ENCODE measurements around the gene UNC5CL.

UNC5CL gene

DNA sequence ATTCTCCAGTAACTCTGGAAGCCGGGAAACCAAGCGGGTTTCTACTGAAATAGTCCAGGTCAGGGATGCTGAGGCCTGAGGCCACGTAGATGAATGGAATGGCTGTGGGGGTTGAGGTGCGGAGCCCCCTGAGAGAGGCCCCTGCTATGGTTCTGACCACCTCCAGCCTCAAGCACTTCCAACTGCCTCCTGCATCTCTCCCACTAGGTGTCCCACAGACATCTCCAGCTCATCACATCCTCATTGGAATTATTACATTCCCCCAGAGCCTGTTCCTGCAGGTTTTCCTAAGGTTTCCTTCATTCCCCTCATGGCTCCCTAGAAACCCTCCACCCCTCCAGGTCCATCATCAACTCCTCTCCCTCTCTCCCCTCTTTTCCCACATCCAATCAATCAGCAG is 48.7 kb downstream of the UNC5CL start:
- H3K36me3 ChIP-seq (ENCODE audit: control insufficient read depth, insufficient read depth, low read length) = no peaks in the 10 kb centered on the region
- DNase-seq (ENCODE audit: low read depth, low spot score) = no peak
- no peaks in the 10 kb centered on the region for H3K4me1 ChIP-seq (ENCODE audit: control insufficient read depth, insufficient read depth, low read length)
- H3K27me3 ChIP-seq (ENCODE audit: control insufficient read depth, insufficient read depth, low read length) = no peaks in the 10 kb centered on the region
- no peaks in the 10 kb centered on the region for H3K9me3 ChIP-seq (ENCODE audit: control insufficient read depth, insufficient read depth, low read length)
- H3K4me3 ChIP-seq (ENCODE audit: low read length) = no peak overlapping the region
- no peak overlapping the region for H3K27ac ChIP-seq (ENCODE audit: low read length)
- no CpG with 5 or more reads among the region's 4 CpGs for WGBS (ENCODE audit: insufficient coverage, insufficient read length)

DNA sequence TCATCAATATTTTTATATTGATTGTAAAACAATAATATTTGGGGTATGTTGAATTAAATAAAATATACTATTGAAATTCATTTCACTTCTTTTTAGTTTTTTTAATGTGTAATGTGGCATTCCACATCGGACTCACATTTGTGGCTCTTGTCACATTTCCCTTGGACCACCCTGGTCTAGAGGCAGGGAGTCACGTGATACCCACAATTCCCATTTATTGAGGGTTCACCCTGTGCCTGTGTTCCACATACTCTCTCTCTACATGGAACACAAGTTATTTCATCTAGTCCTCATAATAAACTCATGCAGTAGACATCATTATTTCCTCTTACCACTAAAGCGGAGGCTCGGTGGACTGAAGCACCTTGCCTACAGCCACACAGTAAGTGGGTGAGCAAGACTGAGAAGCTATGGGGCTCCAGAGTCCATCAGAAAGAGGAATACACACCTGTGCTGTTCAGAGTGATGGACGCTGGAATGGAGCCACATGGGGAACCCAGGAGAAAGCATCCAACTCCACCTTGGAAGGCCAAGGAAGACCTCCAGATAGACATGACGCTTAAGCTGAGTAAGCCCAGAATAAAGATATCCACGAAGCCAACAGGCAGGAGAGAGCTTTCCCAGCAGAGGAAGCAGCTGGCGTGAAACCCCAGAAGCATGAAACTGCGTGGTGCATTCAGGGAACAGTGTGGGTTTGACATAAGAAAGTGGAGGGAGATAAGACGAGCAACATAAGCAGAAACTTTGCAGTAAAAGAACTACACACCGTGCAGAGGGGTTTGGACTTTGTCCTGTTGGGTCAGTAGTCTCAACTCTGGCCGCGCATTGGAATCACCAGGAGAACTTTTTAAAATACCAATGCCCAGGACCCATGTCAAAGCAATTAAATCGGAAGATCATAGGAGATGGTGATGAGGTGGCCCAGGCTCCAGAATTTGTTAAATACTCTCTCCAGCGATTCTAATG is 49.5 kb downstream of the UNC5CL start:
- no peak overlapping the region for H3K4me3 ChIP-seq (ENCODE audit: low read length)
- DNase-seq (ENCODE audit: low read depth, low spot score) = no peak
- no peaks in the 10 kb centered on the region for H3K9me3 ChIP-seq (ENCODE audit: control insufficient read depth, insufficient read depth, low read length)
- no peak overlapping the region for H3K27ac ChIP-seq (ENCODE audit: low read length)
- no peaks in the 10 kb centered on the region for H3K4me1 ChIP-seq (ENCODE audit: control insufficient read depth, insufficient read depth, low read length)
- WGBS (ENCODE audit: insufficient coverage, insufficient read length) = no CpG with 5 or more reads among the region's 15 CpGs
- H3K27me3 ChIP-seq (ENCODE audit: control insufficient read depth, insufficient read depth, low read length) = no peaks in the 10 kb centered on the region
- no peaks in the 10 kb centered on the region for H3K36me3 ChIP-seq (ENCODE audit: control insufficient read depth, insufficient read depth, low read length)

DNA sequence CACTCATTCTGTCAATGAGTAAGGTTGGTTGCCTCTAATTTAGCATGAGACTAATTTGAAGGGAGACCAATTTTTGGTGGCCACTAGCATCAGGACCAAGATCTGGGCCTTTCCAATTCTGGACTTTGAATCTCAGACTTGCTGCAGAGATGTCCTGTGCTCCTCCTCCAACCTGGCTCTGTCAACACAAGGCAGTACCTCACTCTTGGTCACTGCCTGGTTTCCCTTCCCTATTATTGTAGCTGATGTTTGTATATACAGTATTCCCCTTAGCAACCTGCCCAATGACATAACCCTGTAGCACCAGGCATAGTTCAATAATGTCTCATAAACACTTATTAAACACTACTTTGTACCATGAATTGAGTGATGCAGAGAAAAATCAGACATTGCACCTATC is 50.4 kb downstream of the UNC5CL start:
- no peak for DNase-seq (ENCODE audit: low read depth, low spot score)
- Histone ChIP-seq H3K36me3 (ENCODE audit: control insufficient read depth, insufficient read depth, low read length) (no peaks in the 10 kb centered on the region), H3K9me3 (ENCODE audit: control insufficient read depth, insufficient read depth, low read length) (no peaks in the 10 kb centered on the region), H3K4me3 (ENCODE audit: low read length) (no peak overlapping the region), H3K27ac (ENCODE audit: low read length) (no peak overlapping the region), H3K4me1 (ENCODE audit: control insufficient read depth, insufficient read depth, low read length) (no peaks in the 10 kb centered on the region), H3K27me3 (ENCODE audit: control insufficient read depth, insufficient read depth, low read length) (no peaks in the 10 kb centered on the region)

DNA sequence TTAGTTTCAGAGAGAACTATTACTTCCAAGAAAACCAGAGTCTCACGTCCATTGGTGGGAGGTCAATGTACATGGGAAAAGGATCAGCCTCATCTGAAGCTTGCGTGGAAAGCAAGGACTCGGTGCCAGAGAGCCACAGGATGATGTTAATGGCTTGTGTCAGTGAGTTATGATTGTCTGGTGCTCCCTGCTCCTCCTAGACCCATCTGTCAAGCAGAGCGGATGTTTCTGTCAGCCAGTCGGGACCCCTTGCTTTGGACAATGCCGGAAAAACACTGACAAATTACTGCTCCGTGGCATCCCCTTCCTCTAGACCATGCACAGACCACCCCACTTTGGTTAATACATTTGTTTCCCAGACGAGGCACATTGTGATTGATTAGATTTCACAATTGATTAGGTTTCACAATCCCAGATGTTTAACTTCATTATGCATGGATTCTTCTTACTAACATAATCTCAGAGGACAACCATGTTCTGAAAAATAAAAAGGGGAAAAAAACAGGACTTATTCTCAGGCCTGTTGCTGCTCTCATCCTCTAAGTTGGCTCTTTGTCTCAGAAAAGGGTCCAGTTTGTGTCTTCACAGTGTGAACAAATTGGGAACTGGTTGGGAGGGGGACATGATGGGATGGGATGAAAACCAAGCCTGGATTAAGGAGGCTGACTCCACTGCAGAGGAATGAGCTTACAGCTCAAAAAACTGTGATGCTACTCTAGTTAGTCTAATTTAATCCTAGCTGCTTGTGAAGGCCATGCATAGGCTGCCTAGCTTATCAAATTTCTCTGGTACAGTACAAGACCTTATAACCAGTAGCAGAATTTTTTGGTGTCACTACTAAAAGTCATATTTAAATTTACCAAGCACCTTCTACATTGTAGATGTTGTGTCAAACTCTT is 51.9 kb downstream of the UNC5CL start:
- Histone ChIP-seq H3K27ac (ENCODE audit: low read length) (no peak overlapping the region), H3K4me1 (ENCODE audit: control insufficient read depth, insufficient read depth, low read length) (no peaks in the 10 kb centered on the region; the same call in 1 of the 2 replicates), H3K9me3 (ENCODE audit: control insufficient read depth, insufficient read depth, low read length) (no peaks in the 10 kb centered on the region), H3K36me3 (ENCODE audit: control insufficient read depth, insufficient read depth, low read length) (no peaks in the 10 kb centered on the region), H3K27me3 (ENCODE audit: control insufficient read depth, insufficient read depth, low read length) (no peaks in the 10 kb centered on the region), H3K4me3 (ENCODE audit: low read length) (no peak overlapping the region)
- no CpG with 5 or more reads among the region's 8 CpGs for WGBS (ENCODE audit: insufficient coverage, insufficient read length)
- DNase-seq (ENCODE audit: low read depth, low spot score) = no peak

DNA sequence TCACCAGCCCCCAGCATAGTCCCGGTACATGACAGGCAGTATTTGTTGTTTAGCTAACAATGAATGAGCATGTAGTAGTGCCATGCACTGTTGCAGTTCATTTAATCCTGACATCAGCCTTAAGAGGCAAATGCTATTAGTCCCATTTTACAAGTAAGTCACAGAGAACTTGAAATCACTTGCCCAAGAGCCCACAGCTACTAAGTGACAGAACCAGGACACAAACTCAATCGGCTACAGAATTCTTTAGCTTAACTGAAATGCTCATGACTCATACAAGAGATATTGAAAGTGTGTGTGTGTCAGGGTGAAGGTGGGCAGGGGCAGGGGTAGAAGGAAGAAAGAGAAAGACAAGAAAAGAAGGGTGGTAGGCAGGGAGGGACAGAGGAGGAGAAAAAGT is 52.7 kb downstream of the UNC5CL start:
- Histone ChIP-seq H3K4me3 (ENCODE audit: low read length) (no peak overlapping the region), H3K4me1 (ENCODE audit: control insufficient read depth, insufficient read depth, low read length) (no peaks in the 10 kb centered on the region; the same call in 1 of the 2 replicates)
- WGBS (ENCODE audit: insufficient coverage, insufficient read length) = no CpG with 5 or more reads among the region's 2 CpGs

DNA sequence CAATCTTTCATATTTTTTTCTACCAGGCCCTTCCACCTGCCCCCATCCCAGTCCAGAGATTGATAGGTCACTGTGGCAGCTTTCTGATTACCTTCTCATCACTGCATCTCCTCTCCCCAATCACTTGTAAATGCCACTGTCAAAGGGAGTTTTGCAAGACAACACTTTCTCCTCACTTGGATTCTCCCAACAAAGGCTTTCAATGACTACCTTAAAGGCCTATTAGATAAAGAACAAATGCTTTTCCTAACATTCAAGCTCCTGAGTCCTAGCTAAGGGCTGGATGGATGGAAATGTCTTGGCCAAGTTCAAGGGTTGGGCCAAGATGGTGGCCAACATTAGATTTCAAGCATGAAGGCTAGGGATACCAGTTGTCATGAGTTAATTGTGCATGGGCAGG is 55.3 kb downstream of the UNC5CL start:
- Histone ChIP-seq H3K4me3 (ENCODE audit: low read length) (no peak overlapping the region), H3K27ac (ENCODE audit: low read length) (no peak overlapping the region), H3K27me3 (ENCODE audit: control insufficient read depth, insufficient read depth, low read length) (no peaks in the 10 kb centered on the region), H3K36me3 (ENCODE audit: control insufficient read depth, insufficient read depth, low read length) (no peaks in the 10 kb centered on the region), H3K9me3 (ENCODE audit: control insufficient read depth, insufficient read depth, low read length) (no peaks in the 10 kb centered on the region), H3K4me1 (ENCODE audit: control insufficient read depth, insufficient read depth, low read length) (no peaks in the 10 kb centered on the region; the same call in 1 of the 2 replicates)
- DNase-seq (ENCODE audit: low read depth, low spot score) = no peak

More for the DNA sequence above, 52.7 kb downstream of the UNC5CL start:
- Histone ChIP-seq H3K27ac (ENCODE audit: low read length) (no peak overlapping the region), H3K27me3 (ENCODE audit: control insufficient read depth, insufficient read depth, low read length) (no peaks in the 10 kb centered on the region), H3K9me3 (ENCODE audit: control insufficient read depth, insufficient read depth, low read length) (no peaks in the 10 kb centered on the region), H3K36me3 (ENCODE audit: control insufficient read depth, insufficient read depth, low read length) (no peaks in the 10 kb centered on the region)
- DNase-seq (ENCODE audit: low read depth, low spot score) = no peak

DNA sequence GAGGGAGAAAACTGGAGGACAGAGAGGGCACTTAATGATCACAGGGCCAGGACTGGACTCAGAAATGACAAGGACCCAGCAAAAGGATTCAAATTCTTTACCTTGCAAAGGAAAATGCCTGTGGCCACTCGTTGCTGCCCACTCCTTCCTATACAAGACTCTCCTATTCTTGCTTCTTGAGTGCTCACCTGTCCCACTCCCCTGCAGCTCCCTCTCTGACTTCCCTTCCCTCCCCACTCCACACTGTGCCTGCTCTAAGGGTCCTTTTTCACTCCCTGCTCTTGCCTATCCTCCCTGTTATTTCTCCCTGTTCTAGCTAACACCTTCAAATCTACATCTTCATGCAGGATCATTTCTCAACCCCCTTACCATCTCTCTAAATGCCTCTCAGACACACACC is 56.1 kb downstream of the UNC5CL start:
- Histone ChIP-seq H3K36me3 (ENCODE audit: control insufficient read depth, insufficient read depth, low read length) (no peaks in the 10 kb centered on the region), H3K9me3 (ENCODE audit: control insufficient read depth, insufficient read depth, low read length) (no peaks in the 10 kb centered on the region), H3K4me3 (ENCODE audit: low read length) (no peak overlapping the region), H3K27ac (ENCODE audit: low read length) (no peak overlapping the region), H3K4me1 (ENCODE audit: control insufficient read depth, insufficient read depth, low read length) (peaks cover 2% of the 10 kb centered on the region; the same call in 1 of the 2 replicates), H3K27me3 (ENCODE audit: control insufficient read depth, insufficient read depth, low read length) (no peaks in the 10 kb centered on the region)
- WGBS (ENCODE audit: insufficient coverage, insufficient read length) = no CpG with 5 or more reads among the region's 1 CpG
- DNase-seq (ENCODE audit: low read depth, low spot score) = no peak

DNA sequence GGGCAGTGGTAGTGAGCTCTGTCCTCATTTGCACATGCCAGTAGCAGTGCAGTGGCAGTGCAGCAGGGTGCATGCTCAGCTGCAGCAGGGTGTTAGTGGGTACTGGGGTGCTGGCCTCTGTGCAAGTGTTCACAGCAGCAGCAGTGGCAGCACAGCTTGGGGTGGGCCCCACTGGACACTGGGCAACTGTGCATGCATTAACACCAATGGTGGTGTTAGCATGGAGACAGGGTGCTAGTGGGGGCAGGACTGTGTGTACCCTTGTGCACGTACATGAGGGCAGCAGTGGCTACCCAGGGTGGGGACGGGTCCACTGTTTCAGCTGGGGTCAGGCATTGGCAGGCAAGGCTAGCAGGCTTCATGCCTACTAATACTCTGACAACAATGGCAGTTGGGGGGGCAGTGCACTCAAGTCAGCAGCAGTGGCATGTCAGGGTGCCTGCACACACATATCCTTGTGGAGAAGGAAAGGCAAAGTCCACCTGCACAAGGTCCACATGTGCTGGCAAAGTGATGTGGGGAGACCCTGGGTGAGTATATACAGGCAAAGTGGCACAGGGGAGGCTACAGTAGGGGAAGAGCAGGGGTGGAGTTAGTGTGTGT is 60.2 kb downstream of the UNC5CL start:
- Histone ChIP-seq H3K36me3 (ENCODE audit: control insufficient read depth, insufficient read depth, low read length) (no peaks in the 10 kb centered on the region), H3K4me3 (ENCODE audit: low read length) (no peak overlapping the region), H3K27me3 (ENCODE audit: control insufficient read depth, insufficient read depth, low read length) (no peaks in the 10 kb centered on the region), H3K27ac (ENCODE audit: low read length) (no peak overlapping the region), H3K4me1 (ENCODE audit: control insufficient read depth, insufficient read depth, low read length) (peaks cover 2% of the 10 kb centered on the region; the same call in 1 of the 2 replicates), H3K9me3 (ENCODE audit: control insufficient read depth, insufficient read depth, low read length) (no peaks in the 10 kb centered on the region)
- no peak for DNase-seq (ENCODE audit: low read depth, low spot score)
- no CpG with 5 or more reads among the region's 2 CpGs for WGBS (ENCODE audit: insufficient coverage, insufficient read length)

DNA sequence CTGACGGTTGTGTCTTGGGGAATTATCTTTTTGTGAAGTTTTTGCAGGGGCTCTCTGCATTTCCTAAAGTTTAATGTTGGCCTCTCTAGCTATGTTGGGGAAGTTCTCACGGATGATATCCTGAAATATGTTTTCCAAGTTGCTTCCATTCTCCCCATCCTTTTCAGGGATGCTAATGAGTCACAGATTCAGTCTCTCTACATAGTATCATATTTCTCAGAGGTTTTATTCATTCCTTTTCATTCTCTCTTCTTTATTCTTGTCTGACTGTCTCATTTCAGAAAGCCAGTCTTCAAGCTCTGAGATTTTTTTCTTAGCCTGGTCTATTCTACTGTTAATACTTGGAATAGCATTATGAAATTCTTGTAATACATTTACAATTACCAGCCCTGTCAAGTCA is 61.3 kb downstream of the UNC5CL start:
- no peak for DNase-seq (ENCODE audit: low read depth, low spot score)
- peaks cover 2% of the 10 kb centered on the region; the same call in 1 of the 2 replicates for H3K4me1 ChIP-seq (ENCODE audit: control insufficient read depth, insufficient read depth, low read length)
- no peaks in the 10 kb centered on the region for H3K36me3 ChIP-seq (ENCODE audit: control insufficient read depth, insufficient read depth, low read length)

DNA sequence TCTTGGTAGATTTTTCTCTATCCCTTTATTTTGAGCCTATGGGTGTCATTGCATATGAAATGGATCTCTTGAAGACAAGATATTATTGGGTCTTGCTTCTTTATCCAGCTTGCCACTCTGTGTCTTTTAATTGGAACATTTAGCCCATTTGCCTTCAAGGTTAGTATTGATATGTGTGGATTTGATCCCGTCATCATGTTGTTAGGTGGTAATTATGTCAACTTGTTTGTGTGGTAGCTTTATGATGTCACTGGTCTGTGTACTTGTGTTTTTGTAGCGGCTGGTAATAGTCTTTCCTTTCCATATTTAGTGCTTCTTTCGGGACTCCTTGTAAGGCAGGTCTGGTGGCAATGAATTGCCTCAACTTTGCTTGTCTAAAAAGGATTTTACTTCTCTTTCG is 61.9 kb downstream of the UNC5CL start:
- H3K27ac ChIP-seq (ENCODE audit: low read length) = no peak overlapping the region
- H3K4me3 ChIP-seq (ENCODE audit: low read length) = no peak overlapping the region
- no peak for DNase-seq (ENCODE audit: low read depth, low spot score)
- H3K9me3 ChIP-seq (ENCODE audit: control insufficient read depth, insufficient read depth, low read length) = no peaks in the 10 kb centered on the region
- H3K4me1 ChIP-seq (ENCODE audit: control insufficient read depth, insufficient read depth, low read length) = 0 out of 2 replicates have a peak, but pooled peaks cover 2% of the 10 kb centered on the region
- no CpG with 5 or more reads among the region's 4 CpGs for WGBS (ENCODE audit: insufficient coverage, insufficient read length)
- H3K36me3 ChIP-seq (ENCODE audit: control insufficient read depth, insufficient read depth, low read length) = no peaks in the 10 kb centered on the region
- H3K27me3 ChIP-seq (ENCODE audit: control insufficient read depth, insufficient read depth, low read length) = no peaks in the 10 kb centered on the region

More for the DNA sequence above, 61.3 kb downstream of the UNC5CL start:
- Histone ChIP-seq H3K4me3 (ENCODE audit: low read length) (no peak overlapping the region), H3K27ac (ENCODE audit: low read length) (no peak overlapping the region), H3K9me3 (ENCODE audit: control insufficient read depth, insufficient read depth, low read length) (no peaks in the 10 kb centered on the region), H3K27me3 (ENCODE audit: control insufficient read depth, insufficient read depth, low read length) (no peaks in the 10 kb centered on the region)
- WGBS (ENCODE audit: insufficient coverage, insufficient read length) = no CpG with 5 or more reads among the region's 2 CpGs

All from iPS DF 6.9 (cell line).